ENCODE data around the gene GSTA4.

GSTA4 gene
- 0.10 to 0.91 (median 0.42) reads per million in 18 experiments for total RNA-seq

- peak; percentile 96 to 97 for DNase-seq
These were observed at the start of gene GSTA4 for GRCh38 chr6:52995089-52995912. Gene GSTA4 (minus strand): TSS chr6:52995284. CDS start chr6:52994243, 1,041 bp downstream.

- no peak for DNase-seq
These were observed 49.5 kb upstream of the GSTA4 start for GRCh38 chr6:53044572-53044971.

GRCh38 chr6:53044071-53044470 lies 49.0 kb upstream of the GSTA4 start:
- no peak for DNase-seq

DNA sequence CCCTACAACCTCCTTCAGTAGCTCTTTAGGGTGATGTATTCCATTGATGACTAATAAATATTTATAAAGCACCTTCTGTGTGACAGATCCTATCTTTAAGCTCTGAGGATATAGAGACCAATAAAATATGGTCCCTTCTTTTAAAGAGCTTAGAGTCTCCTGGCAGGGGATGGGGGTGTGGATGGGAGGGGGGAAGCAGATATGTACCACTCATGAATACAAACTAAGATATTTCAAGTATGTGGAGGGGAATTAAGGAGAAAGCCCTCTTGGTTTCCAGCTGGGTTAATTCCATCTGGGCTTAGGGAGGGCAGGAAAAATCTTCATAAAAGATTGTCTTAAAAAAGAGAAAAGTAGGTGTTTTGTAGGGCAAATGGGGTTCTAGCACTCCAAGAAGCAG lies 48.5 kb upstream of the GSTA4 start:
- DNase-seq, result no peak

- no peak for DNase-seq
These were observed 47.0 kb upstream of the GSTA4 start for GRCh38 chr6:53042112-53042511.

DNA sequence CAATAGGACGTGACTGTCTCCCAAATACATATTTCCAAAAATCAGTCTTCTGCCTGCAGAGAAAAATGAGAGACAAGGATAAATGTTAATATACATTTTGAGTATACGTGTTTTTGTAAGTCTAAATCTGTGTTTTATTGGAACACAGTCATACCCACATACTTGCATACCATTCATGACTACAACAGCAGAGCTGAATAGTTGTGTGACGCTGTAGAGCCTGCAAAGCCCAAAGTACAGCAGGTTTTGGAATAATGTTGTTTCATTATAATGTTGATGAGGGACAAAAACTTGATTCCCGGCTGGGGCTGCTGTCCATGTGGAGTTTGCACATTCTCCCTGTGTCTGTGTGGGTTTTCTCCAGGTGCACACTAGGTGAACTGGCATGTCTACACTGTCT lies 46.3 kb upstream of the GSTA4 start:
- DNase-seq, result no peak

- no peak for DNase-seq
These were observed 43.5 kb upstream of the GSTA4 start for GRCh38 chr6:53038596-53038995.

- DNase-seq, result no peak
These were observed 43.1 kb upstream of the GSTA4 start for GRCh38 chr6:53038141-53038540.

DNA sequence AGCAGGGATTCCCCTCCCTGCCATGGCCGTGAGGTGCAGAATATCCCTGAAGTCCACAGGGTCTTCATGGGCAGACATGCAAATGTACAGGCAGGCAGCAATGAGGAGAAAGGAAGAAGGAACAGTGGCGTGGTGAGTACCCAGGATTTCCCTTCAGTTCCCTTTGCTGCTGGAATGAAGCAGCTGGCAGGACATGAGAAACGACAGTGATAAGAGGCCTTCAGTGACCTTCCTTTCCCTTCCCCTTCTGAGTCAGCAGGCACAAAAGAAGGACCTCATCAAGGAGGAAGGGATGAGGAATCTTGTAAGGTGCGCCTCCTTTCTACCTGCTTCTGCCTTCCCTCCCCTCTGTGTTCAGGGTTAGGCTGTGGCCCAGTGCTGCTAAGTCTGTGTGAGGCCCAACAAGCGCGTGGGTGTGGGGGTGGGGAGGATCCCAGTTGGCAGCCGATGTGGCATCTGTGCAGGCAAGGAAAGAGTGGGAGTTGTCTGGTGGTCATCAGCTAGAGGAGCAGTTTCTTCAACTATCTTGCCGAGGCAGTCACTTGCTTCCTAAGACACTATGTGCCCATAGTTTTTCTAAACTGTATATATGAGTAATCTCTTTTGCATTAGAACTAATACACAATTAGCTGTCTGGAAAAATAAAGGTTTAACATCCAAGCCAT lies 40.6 kb upstream of the GSTA4 start:
- peak in 1 of 2 donors; percentile 7 for DNase-seq

DNA sequence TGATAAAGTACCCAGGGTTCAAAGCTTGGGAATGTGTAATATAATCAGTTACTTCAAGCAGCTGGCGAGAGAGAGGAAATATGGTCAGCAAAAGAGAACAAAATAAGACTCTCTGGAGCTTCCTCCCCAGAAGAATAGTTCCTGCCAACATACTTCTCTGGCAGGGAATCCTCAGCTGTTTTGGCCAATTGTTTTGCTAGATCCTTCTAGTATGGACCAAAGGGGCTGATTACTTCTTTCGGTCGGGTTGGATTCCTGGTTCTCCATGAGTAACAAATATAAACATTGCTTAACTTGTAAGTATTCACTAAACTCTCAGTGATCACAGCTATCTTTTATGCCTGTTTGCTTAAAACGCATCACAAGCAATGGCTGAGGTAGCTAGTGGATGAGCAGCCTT lies 38.7 kb upstream of the GSTA4 start:
- no peak for DNase-seq

GRCh38 chr6:53032849-53033248 lies 37.8 kb upstream of the GSTA4 start:
- DNase-seq, result no peak

DNA sequence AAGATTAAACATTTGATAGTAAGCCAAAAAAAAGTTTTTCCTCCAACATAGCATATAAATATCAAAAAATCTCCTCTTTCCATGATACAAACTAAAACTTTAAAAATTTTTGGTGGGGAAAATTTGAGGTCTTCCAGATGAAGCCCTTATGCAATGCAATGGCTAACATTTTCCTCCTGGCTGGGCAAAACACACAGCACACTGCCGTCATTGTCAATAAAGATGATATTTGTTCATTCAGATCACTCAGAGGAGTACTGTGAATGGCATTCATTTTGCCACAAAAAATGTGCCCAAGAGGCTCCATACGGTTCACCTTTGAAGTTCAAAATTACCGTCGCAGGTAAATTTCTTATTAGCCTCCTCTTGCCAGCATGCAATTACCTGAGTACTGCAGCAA lies 36.2 kb upstream of the GSTA4 start:
- DNase-seq, result no peak

DNA sequence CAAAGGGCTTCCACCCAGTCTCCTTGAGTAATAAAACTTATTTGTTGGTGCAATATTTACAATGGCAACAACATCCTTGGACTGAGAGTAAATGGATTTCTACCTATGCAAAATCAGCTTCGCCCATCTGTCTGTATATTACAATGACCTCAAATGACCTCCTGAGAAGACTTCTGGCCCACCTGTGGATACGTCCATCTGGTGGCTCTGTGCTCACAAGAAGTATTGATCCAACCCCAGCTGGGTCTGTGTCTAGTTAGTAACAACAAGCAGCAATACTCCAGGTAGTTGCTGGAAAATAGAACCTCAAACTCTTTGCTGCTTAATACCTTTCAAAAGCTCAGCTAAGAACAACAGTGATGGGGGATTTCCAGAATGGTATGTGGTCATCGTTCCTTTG lies 34.7 kb upstream of the GSTA4 start:
- DNase-seq, result no peak

DNA sequence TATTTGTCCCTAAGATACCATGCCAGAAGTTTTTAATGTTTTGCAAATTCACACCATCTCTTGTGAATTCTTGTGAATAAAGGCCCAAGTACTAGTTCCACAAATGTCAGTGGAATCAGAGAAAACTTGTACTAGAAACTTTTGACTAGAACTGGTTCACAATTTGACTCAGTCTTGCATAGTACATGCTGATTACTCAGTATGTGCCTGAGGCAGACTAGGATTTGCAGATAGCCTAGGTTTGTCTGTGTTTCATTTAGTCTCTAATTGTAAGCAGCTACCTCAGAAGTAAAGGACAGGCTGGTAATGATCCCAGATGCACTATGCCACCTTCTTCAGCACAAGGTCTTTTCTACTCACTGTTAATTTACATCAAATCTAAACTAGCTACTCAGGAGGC lies 34.2 kb upstream of the GSTA4 start:
- DNase-seq, result no peak

GRCh38 chr6:53028467-53028866 lies 33.4 kb upstream of the GSTA4 start:
- no peak for DNase-seq

DNA sequence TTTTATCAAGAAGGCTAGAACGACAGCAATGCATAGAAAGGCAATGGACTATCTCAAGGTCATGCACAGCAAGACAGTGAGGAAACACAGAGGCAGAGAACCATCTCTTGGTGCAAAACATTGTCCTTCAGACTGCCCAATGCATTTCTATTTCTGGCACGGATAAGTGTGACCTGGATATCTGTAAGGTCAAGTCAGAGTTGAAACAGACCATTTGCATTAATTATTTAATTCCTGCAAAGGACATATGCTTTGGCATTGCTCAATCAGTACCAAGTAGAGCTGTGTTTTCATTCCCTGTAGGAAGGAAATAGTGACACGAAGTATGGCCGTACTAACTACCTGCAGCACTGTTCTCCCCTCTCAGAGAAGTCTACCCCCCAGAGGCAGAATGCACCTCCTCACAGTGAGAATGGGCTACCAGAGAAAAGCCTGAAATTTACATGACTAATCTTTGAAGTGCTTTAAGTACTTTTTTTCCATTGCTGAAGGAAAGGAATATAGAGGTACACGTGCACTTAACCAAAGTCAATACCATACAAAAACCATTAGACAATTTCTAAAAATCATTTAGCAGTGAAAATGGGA lies 32.1 kb upstream of the GSTA4 start:
- no peak for DNase-seq

DNA sequence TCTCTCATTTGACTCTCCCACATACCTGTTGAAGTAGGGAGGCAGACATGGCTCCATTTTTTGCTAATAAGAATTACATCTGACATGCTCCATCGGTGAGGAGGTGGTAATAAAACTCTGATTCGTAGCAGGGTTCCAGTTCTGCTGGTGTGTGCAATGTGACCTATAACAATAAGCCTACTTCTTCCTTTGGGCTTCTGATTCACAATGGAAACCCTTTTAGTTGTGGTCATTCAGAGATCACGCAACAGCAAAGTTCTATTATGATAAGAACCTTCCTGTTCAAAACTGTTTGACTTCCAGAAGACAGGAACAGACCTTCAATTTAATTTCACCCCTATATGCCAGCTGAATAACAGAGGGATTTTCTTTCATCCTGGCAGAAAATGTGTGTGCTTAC lies 31.4 kb upstream of the GSTA4 start:
- no peak for DNase-seq

DNA sequence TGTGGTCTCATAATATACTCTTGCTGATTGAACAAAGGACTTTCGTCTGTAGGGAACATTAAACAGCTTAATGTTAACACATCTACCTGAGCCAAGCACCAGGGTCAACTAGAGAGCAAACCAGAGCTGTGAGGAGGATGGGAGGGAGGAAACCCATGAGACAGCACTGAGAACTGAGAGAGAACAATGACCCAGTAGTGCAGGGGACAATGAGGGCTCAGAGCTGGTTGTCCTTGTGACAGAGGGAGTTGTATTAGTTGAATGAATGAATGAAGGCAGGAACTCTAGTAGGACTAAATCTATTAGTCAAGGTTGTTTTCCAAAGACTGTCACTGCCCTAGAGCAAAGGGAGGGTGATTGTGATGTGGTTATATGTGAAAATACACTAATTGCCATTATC lies 28.2 kb upstream of the GSTA4 start:
- no peak for DNase-seq

DNA sequence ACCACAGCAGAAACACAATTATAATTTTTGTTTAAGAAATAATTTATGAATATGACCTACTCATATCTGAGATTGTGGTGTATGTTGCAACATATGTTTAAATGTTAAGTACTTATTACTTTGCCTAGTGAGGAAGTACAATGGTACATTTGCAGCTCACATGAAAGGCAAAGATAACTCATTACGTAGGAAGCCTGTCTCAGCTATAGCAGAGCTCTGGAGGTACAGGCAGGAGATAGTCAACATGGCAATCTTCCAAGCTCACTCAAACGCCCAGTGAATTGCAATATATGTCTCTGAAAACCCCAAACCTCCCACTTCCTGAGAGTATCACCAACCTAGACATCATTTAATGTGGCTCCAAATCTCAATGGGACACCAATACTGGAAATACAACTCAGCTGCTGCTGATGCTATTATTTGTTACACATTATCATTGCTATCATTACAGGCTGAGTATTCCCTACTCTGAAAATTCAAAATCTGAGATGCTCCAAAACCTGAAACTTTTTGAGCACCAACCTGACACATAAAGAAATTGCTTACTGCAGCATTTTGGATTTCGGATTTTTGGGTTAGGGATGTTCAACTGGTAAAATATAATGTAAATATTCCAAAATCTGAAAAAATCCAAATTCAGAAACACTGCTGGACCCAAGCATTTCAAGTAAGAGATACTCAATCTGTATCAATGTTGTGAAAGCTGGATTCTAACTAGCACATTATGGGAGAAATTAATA lies 25.1 kb upstream of the GSTA4 start:
- DNase-seq, result peak; percentile 6 to 21

DNA sequence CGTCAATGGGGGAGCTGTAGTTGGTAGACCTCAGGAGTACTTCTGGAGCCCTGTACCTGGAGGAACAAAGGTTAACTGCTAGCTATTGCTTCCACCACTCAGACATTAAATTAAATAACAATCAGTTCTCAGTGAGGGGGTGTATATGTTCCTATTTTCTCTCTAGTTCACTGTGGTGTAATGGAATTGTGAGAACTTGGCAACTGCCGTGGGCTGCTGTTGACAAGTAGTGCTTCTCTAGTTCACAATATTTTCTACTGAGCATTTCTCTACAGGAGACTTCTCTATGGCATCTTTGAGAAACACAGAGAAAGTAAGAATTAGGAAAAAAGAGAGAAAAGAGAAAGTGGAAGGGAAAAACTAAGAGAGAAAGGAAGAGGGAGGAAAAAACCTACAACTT lies 23.4 kb upstream of the GSTA4 start:
- peak; percentile 24 to 58 for DNase-seq

- DNase-seq, result no peak
These were observed 20.4 kb upstream of the GSTA4 start for GRCh38 chr6:53015486-53015885.

DNA sequence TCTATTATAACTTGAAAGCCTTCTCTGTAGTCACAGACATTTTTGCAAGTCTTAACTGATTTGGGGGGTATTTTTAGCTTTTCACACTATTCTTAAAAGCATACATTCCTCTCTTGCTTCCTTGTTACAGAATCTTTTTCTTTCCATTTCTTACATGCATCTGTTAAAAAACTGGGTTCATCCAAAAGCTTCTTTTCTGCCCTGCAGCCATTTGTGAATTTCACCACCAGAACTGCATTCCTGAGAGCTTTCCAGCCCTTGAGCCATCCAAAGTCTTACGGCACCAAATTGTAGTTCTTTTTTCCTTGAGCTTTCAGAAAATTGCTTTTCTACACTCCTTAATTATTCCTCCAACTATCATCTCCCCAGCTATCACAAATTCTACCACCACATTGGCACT lies 19.7 kb upstream of the GSTA4 start:
- DNase-seq, result no peak

- peak in 1 of 2 donors; percentile 16 for DNase-seq
These were observed 19.0 kb upstream of the GSTA4 start for GRCh38 chr6:53014063-53014462.

Data from inflammatory macrophage (primary cell).